ENCODE measurements around the gene ECT2. TPM values are rescaled to one million over a fixed set of nuclear protein-coding genes. Genes with fewer than 3 reads are reported as not detected.

Gene ECT2
- total RNA-seq (2014; rRNA removed; shearing (Covaris generic)) (48.1 and 51.5 TPM in 2 replicates), total RNA-seq (2022) (66.1 and 72.5 TPM in 2 replicates), Bru-seq, nascent RNA (percentile 96 among the genes with signal in this experiment), BruChase-seq, experiment 1, labeled RNA remaining after a 6-hour chase (percentile 82 among the genes with signal in this experiment), BruChase-seq, experiment 2, labeled RNA remaining after a 2-hour chase (percentile 92 among the genes with signal in this experiment)
- long read RNA-seq, full-length matches to known transcripts = 69 of 114 reads
- long read RNA-seq, partial matches to known transcripts = 9 of 114 reads
- long read RNA-seq, other reads (novel, unspliced or antisense) = 36 of 114 reads

GRCh38 chr3:172750368-172751174 lies at the start of gene ECT2:
Gene ECT2 (plus strand): TSS chr3:172750726. CDS start chr3:172754531, 3,805 bp downstream.
- TF ChIP-seq EZH2phosphoT487 (IDR thresholded peaks at IDR 0.05; ENCODE audit: borderline replicate concordance, low read depth, low read length) = no peak
- TF ChIP-seq CTCF (conservative IDR thresholded peaks at IDR 0.05; ENCODE audit: low read length) = peak; percentile 78
- CTCF ChIA-PET (ENCODE audit: unreplicated experiment) = interaction anchor here (1.0 kb wide), 1 partner anchor 13 kb away, joined by 3 read pairs; no protein-coding TSS in a partner anchor
- Histone ChIP-seq H3K79me2 (ENCODE audit: insufficient read depth, low read depth, low read length) (peaks cover 49% of the 10 kb centered on the region), H3K4me3 (ENCODE audit: low read depth, low read length, poor library complexity, severe bottlenecking) (peak within 1 kb of the TSS; percentile 94), H3K9me2 (ENCODE audit: insufficient read depth, low read length) (no peaks in the 10 kb centered on the region), H4K20me1 (ENCODE audit: insufficient read depth, low read length) (no peaks in the 10 kb centered on the region; the same call in 1 of the 2 replicates), H3K36me3 (ENCODE audit: insufficient read depth, low read length) (peaks cover 34% of the 10 kb centered on the region), H2AFZ (ENCODE audit: low read length) (peak within 1 kb of the TSS; percentile 99), H3K27ac (ENCODE audit: low read depth, low read length, poor library complexity, severe bottlenecking) (peak within 1 kb of the TSS; percentile 82), H3K4me2 (ENCODE audit: low read length) (peak within 1 kb of the TSS; percentile 93), H3K4me1 (ENCODE audit: insufficient read depth, low read length, poor library complexity, severe bottlenecking) (peaks cover 24% of the 10 kb centered on the region), H3K9me3 (ENCODE audit: low read length) (no peaks in the 10 kb centered on the region)
- intact Hi-C loops (cut with micrococcal nuclease; ENCODE audit: unreplicated experiment) = loop anchor here (1.0 to 2.0 kb wide), 2 partner anchors 40 to 77 kb away; partner anchors contain the start of gene NCEH1
- POLR2A ChIA-PET = interaction anchor here (0.6 to 2.7 kb wide), 20 partner anchors 10 to 1736 kb away, joined by 3 to 11 read pairs (median 4); partner anchors contain the start of gene NCEH1
- peak; percentile 100 for DNase-seq (ENCODE audit: low spot score)
- no TSS peak for BruUV-seq (replicated peaks)

GRCh38 chr3:172700936-172701455 lies 49.5 kb upstream of the ECT2 start:
- BruUV-seq (replicated peaks) = no TSS peak
- Histone ChIP-seq H3K4me3 (ENCODE audit: low read depth, low read length, poor library complexity, severe bottlenecking) (no peak overlapping the region), H3K9me3 (ENCODE audit: low read length) (no peaks in the 10 kb centered on the region), H4K20me1 (ENCODE audit: insufficient read depth, low read length) (no peaks in the 10 kb centered on the region), H3K36me3 (ENCODE audit: insufficient read depth, low read length) (no peaks in the 10 kb centered on the region), H3K4me2 (ENCODE audit: low read length) (no peak overlapping the region), H3K79me2 (ENCODE audit: insufficient read depth, low read depth, low read length) (no peaks in the 10 kb centered on the region; the same call in 1 of the 2 replicates), H3K9me2 (ENCODE audit: insufficient read depth, low read length) (no peaks in the 10 kb centered on the region), H3K27ac (ENCODE audit: low read depth, low read length, poor library complexity, severe bottlenecking) (no peak overlapping the region), H2AFZ (ENCODE audit: low read length) (no peak overlapping the region), H3K4me1 (ENCODE audit: insufficient read depth, low read length, poor library complexity, severe bottlenecking) (no peaks in the 10 kb centered on the region)
- intact Hi-C loops (cut with micrococcal nuclease; ENCODE audit: unreplicated experiment) = no loop called here
- CTCF ChIA-PET (ENCODE audit: unreplicated experiment) = no interaction called here
- POLR2A ChIA-PET = interaction anchor here (1.0 to 1.1 kb wide), 2 partner anchors 9 to 16 kb away, joined by 3 to 4 read pairs; no protein-coding TSS in a partner anchor
- DNase-seq (ENCODE audit: low spot score) = no peak
- TF ChIP-seq EZH2phosphoT487 (IDR thresholded peaks at IDR 0.05; ENCODE audit: borderline replicate concordance, low read depth, low read length) (no peak), CTCF (conservative IDR thresholded peaks at IDR 0.05; ENCODE audit: low read length) (no peak)

All from OCI-LY7 (cell line).